ENCODE measurements around the gene DST. TPM values are rescaled to one million over a fixed set of nuclear protein-coding genes. Genes with fewer than 3 reads are reported as not detected.

DST gene
- total and polyA plus RNA-seq, 2 experiments from 2014 or later, result 103 to 369 TPM

GRCh38 chr6:56677559-56677958 is 34.9 kb upstream of the DST start:
- H2AFZ ChIP-seq, result no peak overlapping the region
- H3K79me2 ChIP-seq, result peaks cover 96% of the 10 kb centered on the region
- no peaks in the 10 kb centered on the region for H3K27me3 ChIP-seq
- H3K27ac ChIP-seq, result no peak overlapping the region
- peaks cover 4% of the 10 kb centered on the region for H3K4me1 ChIP-seq (ENCODE audit: insufficient read depth)
- no peak for DNase-seq (ENCODE audit: low spot score)
- H3K36me3 ChIP-seq (replicated peaks; ENCODE audit: insufficient read depth, low read depth), result no peaks in the 10 kb centered on the region
- H3K4me3 ChIP-seq, result no peak overlapping the region
- H4K20me1 ChIP-seq (ENCODE audit: insufficient read depth, poor library complexity, severe bottlenecking), result no peaks in the 10 kb centered on the region
- H3K9me3 ChIP-seq (ENCODE audit: low read depth), result no peaks in the 10 kb centered on the region
- H3K9me2 ChIP-seq (replicated peaks; ENCODE audit: insufficient read depth), result no peaks in the 10 kb centered on the region
- no peak for TF ChIP-seq EZH2 (IDR thresholded peaks at IDR 0.05; ENCODE audit: borderline replicate concordance)
- H3K4me2 ChIP-seq, result no peak overlapping the region

DNA sequence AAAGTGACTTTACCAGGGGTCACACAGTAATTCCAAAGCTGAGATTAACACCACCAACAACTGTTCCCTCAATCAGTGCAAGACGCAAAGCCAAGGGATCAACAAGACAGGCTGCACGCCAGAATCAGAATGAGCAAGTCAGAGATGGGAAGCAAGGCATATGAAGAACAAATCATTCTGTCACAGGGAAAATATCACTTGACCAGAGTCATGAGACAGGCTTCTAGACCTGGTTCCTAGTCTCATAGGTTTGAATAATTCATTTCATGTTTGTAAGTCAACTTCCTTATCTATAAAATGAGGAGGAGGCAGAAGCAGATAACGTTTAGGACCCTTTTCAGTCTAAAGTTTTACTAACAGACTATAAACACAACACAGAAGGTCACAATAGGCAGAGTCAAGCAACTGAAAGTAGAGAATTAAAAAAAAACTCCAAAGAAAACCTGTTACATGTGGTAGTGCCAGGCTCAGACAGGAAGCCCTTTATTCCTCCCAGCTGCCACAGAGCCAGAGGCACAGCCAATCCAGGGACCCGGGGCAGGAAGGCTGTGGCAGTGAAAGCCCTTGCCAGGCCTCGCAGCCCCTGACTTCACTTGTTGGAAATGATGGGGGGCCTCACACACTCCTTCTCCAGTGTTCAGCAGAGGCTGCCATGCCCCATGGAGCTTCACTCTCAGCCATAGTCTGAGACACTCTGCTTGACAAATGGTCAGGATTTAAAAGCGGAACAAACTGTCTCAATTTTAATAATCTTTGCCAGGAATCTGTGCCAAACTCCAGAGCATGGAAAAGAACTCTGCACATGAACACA is 29.2 kb upstream of the DST start:
- H3K36me3 ChIP-seq (replicated peaks; ENCODE audit: insufficient read depth, low read depth), result no peaks in the 10 kb centered on the region
- no peaks in the 10 kb centered on the region for H3K9me2 ChIP-seq (replicated peaks; ENCODE audit: insufficient read depth)
- H3K27me3 ChIP-seq, result no peaks in the 10 kb centered on the region
- H3K9me3 ChIP-seq (ENCODE audit: low read depth), result no peaks in the 10 kb centered on the region
- 54% methylated on average over 6 of the region's 6 CpGs for WGBS (ENCODE audit: low lambda C conversion rate, missing lambda C conversion rate)
- H3K27ac ChIP-seq, result peak overlapping the region; percentile 88
- TF ChIP-seq, protein P1, sequence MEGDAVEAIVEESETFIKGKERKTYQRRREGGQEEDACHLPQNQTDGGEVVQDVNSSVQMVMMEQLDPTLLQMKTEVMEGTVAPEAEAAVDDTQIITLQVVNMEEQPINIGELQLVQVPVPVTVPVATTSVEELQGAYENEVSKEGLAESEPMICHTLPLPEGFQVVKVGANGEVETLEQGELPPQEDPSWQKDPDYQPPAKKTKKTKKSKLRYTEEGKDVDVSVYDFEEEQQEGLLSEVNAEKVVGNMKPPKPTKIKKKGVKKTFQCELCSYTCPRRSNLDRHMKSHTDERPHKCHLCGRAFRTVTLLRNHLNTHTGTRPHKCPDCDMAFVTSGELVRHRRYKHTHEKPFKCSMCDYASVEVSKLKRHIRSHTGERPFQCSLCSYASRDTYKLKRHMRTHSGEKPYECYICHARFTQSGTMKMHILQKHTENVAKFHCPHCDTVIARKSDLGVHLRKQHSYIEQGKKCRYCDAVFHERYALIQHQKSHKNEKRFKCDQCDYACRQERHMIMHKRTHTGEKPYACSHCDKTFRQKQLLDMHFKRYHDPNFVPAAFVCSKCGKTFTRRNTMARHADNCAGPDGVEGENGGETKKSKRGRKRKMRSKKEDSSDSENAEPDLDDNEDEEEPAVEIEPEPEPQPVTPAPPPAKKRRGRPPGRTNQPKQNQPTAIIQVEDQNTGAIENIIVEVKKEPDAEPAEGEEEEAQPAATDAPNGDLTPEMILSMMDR (IDR thresholded peaks at IDR 0.05; ENCODE audit: poor library complexity), result no peak
- TF ChIP-seq EZH2phosphoT487 (IDR thresholded peaks at IDR 0.05; ENCODE audit: low read depth, severe bottlenecking, unreplicated experiment) (no peak), EZH2 (IDR thresholded peaks at IDR 0.05; ENCODE audit: borderline replicate concordance) (no peak)
- peaks cover 57% of the 10 kb centered on the region for H3K79me2 ChIP-seq
- no peaks in the 10 kb centered on the region for H4K20me1 ChIP-seq (ENCODE audit: insufficient read depth, poor library complexity, severe bottlenecking)
- peaks cover 30% of the 10 kb centered on the region for H3K4me1 ChIP-seq (ENCODE audit: insufficient read depth)
- H3K4me2 ChIP-seq, result peak overlapping the region; percentile 48
- peak; percentile 48 for DNase-seq (ENCODE audit: low spot score)
- H2AFZ ChIP-seq, result no peak overlapping the region
- H3K4me3 ChIP-seq, result no peak overlapping the region

GRCh38 chr6:56671160-56671559 is 28.5 kb upstream of the DST start:
- Histone ChIP-seq H4K20me1 (ENCODE audit: insufficient read depth, poor library complexity, severe bottlenecking) (no peaks in the 10 kb centered on the region), H3K4me1 (ENCODE audit: insufficient read depth) (peaks cover 30% of the 10 kb centered on the region), H2AFZ (no peak overlapping the region), H3K4me3 (no peak overlapping the region), H3K4me2 (peak overlapping the region; percentile 48), H3K27me3 (no peaks in the 10 kb centered on the region), H3K9me2 (replicated peaks; ENCODE audit: insufficient read depth) (no peaks in the 10 kb centered on the region), H3K36me3 (replicated peaks; ENCODE audit: insufficient read depth, low read depth) (no peaks in the 10 kb centered on the region), H3K79me2 (peaks cover 53% of the 10 kb centered on the region), H3K27ac (peak overlapping the region; percentile 88), H3K9me3 (ENCODE audit: low read depth) (no peaks in the 10 kb centered on the region)
- no peak for DNase-seq (ENCODE audit: low spot score)
- TF ChIP-seq, protein P1 (IDR thresholded peaks at IDR 0.05; ENCODE audit: poor library complexity), result no peak
- TF ChIP-seq EZH2 (IDR thresholded peaks at IDR 0.05; ENCODE audit: borderline replicate concordance), result no peak
- no peak for TF ChIP-seq EZH2phosphoT487 (IDR thresholded peaks at IDR 0.05; ENCODE audit: low read depth, severe bottlenecking, unreplicated experiment)
- WGBS (ENCODE audit: low lambda C conversion rate, missing lambda C conversion rate), result 78% methylated on average over 1 of the region's 1 CpG

DNA sequence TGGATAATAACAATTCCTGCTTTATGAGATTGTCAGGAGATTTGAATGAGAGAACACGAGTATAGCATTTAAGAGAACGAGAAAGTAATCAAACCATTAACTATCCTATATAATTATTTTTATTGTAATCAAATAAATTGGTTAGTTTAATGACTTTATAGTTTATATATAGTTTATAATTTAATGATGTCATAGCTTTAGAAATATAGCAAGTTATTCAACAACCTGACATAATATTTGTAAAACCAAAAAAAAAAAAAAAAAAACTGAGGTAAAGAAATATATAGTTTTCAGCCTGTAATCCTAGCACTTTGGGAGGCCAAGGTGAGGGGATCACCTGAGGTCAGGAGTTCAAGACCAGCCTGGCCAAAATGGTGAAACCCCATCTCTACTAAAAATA is 26.4 kb upstream of the DST start:
- no peaks in the 10 kb centered on the region for H3K9me2 ChIP-seq (replicated peaks; ENCODE audit: insufficient read depth)
- H3K4me3 ChIP-seq, result no peak overlapping the region
- H3K27ac ChIP-seq, result peak overlapping the region; percentile 88
- H3K27me3 ChIP-seq, result no peaks in the 10 kb centered on the region
- no peak overlapping the region for H2AFZ ChIP-seq
- H3K36me3 ChIP-seq (replicated peaks; ENCODE audit: insufficient read depth, low read depth), result no peaks in the 10 kb centered on the region
- peaks cover 36% of the 10 kb centered on the region for H3K4me1 ChIP-seq (ENCODE audit: insufficient read depth)
- H3K79me2 ChIP-seq, result peaks cover 44% of the 10 kb centered on the region
- no peak for DNase-seq (ENCODE audit: low spot score)
- no peaks in the 10 kb centered on the region for H3K9me3 ChIP-seq (ENCODE audit: low read depth)
- no peaks in the 10 kb centered on the region for H4K20me1 ChIP-seq (ENCODE audit: insufficient read depth, poor library complexity, severe bottlenecking)
- WGBS (ENCODE audit: low lambda C conversion rate, missing lambda C conversion rate), result 81% methylated on average over 2 of the region's 2 CpGs
- H3K4me2 ChIP-seq, result no peak overlapping the region
- TF ChIP-seq, protein P1 (IDR thresholded peaks at IDR 0.05; ENCODE audit: poor library complexity), result no peak
- TF ChIP-seq EZH2phosphoT487 (IDR thresholded peaks at IDR 0.05; ENCODE audit: low read depth, severe bottlenecking, unreplicated experiment), result no peak
- no peak for TF ChIP-seq EZH2 (IDR thresholded peaks at IDR 0.05; ENCODE audit: borderline replicate concordance)

Measured in hepatocyte (in vitro differentiated cells).